ENCODE measurements around the gene MRPL28.

The MRPL28 gene

DNA sequence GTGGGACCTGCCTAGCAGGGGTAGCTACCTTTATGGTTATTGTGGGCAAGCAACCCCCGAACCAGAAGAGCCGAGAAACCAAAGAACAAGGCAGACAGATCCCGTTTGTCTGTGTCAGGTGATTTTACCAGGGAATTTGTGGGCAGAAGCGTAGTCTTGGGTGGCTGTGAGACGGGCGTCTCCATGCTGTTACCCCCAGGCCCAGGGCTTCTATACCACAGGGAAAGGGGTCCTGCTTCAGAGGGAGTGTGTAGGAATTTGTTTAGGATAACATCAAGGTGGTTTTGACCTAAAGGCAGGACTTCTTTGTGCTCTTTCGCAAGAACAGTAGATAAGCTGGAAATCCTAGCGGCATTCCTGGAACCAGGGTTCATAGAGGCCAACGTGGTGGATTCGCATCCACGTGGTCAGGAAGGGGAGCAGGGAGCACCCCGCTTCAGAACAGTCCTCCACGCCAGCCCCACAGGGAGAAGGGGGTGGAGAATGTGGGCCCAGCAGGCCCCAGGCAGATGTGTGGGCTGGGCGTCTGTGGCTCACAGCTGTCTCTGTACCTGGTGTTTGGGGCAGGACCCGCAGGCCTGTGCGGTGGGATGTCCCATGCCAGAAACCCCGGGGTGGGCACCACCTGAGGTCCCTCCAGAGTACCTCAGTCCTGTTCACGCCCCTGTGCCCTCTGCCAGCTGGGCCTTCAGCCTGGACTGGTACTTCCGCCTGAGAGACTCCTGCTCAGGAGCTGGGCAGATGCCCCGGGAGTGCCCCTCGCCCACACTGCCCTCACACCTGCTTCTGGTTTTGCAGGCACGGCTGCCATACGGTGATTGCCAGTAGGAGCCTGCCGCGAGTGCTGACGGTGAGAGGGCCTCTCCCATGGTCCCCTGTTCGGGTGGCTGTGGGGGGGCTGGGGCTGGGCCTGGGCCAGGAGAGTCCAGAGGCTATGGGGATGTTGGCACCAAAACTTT, 35.5 kb upstream of the MRPL28 start:
- no peak for DNase-seq (ENCODE audit: low read depth)
- TF ChIP-seq, protein P1, sequence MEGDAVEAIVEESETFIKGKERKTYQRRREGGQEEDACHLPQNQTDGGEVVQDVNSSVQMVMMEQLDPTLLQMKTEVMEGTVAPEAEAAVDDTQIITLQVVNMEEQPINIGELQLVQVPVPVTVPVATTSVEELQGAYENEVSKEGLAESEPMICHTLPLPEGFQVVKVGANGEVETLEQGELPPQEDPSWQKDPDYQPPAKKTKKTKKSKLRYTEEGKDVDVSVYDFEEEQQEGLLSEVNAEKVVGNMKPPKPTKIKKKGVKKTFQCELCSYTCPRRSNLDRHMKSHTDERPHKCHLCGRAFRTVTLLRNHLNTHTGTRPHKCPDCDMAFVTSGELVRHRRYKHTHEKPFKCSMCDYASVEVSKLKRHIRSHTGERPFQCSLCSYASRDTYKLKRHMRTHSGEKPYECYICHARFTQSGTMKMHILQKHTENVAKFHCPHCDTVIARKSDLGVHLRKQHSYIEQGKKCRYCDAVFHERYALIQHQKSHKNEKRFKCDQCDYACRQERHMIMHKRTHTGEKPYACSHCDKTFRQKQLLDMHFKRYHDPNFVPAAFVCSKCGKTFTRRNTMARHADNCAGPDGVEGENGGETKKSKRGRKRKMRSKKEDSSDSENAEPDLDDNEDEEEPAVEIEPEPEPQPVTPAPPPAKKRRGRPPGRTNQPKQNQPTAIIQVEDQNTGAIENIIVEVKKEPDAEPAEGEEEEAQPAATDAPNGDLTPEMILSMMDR (IDR thresholded peaks at IDR 0.05; ENCODE audit: low read depth, low read length, missing control alignments) = no peak
- no peak overlapping the region for H3K4me3 ChIP-seq (ENCODE audit: low read depth, low read length)

DNA sequence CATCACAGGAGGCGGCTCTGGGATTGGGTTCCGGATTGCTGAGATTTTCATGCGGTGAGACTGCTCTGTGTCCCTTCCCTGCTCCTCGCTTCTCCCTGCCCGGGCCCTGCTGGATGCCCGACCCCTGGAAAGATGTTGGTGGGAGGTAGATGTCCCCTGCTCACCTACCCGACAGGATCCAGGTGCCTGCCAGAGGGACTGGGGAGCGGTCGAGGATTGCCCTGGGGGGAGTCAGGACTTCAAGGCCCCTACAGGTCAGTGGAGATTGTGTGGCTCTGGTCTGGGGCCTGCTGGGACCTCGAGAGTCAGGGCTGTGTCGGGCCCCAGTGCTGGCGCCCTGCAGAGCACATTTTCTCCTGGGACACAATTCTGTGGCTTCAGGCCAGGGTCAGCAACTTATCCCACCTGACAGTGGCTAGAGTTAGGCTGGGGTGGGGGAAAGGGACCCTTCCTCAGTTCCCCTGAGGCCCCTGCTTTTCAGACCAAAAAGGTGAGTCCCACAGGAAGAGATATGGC, 34.7 kb upstream of the MRPL28 start:
- no peak for DNase-seq (ENCODE audit: low read depth)
- TF ChIP-seq, protein P1 (IDR thresholded peaks at IDR 0.05; ENCODE audit: low read depth, low read length, missing control alignments) = no peak
- H3K4me3 ChIP-seq (ENCODE audit: low read depth, low read length) = no peak overlapping the region

DNA sequence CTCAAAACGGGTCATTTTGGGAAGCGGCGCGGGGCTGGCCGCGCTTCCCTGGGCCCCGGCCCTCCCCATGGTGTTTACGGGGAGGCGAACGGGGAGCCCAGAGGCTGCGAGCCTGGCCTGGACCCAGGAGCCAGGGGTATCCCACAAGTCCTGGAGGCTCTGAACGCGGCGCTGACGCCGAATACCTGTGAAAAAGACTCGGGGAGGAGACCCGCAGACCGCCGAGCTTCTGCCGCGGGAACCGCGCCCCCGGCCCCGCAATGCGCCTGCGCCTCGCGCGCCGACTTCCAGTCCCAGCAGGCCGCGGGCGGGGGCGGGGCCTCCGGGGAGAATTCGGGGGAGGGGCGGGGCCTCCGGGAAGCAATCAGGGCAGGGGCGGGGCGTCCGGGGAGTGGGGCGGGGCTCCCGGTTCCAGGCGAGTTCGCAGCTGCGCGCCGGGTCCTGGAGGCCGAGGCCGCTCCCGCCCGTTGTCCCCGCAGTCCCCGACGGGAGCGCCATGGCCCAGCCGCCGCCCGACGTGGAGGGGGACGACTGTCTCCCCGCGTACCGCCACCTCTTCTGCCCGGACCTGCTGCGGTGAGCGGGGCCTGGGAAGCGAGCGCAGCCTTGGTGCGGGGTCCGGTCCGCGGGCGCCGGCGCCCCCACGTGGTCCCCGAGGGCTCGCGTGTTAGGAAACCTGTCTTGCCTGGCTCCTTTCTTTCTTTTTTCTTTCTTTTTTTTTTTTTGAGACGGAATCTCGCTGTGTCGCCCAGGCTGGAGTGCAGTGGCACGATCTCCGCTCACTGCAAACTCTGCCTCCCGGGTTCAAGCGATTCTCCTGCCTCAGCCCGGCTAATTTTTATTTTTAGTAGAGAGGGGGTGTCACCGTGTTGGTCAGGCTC, 31.4 kb upstream of the MRPL28 start, which contains the start of gene DECR2:
Gene DECR2, plus strand, starts transcription at position 418 of the 881 bp plus-strand sequence. Its CDS starts 79 bp downstream, at position 497.
- TF ChIP-seq, protein P1 (IDR thresholded peaks at IDR 0.05; ENCODE audit: low read depth, low read length, missing control alignments) = peak; percentile 55
- peak; percentile 47 for DNase-seq (ENCODE audit: low read depth)
- H3K4me3 ChIP-seq (ENCODE audit: low read depth, low read length) = peak within 1 kb of the TSS; percentile 71

DNA sequence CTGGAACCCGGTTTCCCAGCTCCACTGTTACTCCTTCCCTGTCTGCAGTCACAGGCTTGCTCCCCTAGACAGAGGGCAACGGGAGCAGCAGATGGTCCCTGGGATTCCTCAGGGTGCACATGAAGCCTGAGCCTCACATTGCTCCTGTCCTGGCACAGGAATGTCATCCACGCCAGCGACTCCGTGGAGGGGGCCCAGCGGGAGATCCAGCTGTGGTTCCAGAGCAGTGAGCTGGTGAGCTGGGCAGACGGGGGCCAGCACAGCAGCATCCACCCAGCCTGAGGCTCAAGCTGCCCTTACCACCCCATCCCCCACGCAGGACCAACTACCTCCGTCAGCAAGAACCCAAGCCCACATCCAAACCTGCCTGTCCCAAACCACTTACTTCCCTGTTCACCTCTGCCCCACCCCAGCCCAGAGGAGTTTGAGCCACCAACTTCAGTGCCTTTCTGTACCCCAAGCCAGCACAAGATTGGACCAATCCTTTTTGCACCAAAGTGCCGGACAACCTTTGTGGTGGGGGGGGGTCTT, 29.8 kb upstream of the MRPL28 start:
- no peak for DNase-seq (ENCODE audit: low read depth)
- TF ChIP-seq, protein P1 (IDR thresholded peaks at IDR 0.05; ENCODE audit: low read depth, low read length, missing control alignments) = no peak

DNA sequence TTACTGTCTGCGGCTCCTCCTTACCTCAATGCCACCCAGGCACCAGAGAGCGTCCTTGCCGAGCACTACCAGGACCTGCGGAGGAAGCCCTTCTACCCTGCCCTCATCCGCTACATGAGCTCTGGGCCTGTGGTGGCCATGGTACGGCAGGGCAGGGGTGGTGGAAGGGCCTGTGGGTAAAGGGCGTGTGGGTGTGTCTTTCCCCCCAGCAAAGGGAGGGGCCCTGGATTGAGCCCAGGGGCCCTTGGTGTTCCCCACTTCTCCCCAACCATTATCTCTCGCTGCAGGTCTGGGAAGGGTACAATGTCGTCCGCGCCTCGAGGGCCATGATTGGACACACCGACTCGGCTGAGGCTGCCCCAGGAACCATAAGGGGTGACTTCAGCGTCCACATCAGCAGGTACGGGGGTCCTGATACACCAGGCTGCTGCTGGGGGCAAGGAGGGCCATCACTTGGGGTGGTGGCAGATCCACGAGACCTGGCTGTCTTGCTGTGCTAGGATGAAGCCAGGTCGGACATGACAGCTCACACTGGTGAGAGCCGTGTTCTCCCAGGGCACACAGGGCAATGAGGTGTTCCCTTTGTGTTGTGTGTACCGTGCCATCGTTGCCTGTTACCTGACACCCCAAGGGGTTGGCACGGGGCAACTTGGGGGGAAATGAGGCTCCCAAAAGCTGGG, 29.1 kb upstream of the MRPL28 start:
- no peak overlapping the region for H3K4me3 ChIP-seq (ENCODE audit: low read depth, low read length)
- DNase-seq (ENCODE audit: low read depth) = no peak
- TF ChIP-seq, protein P1 (IDR thresholded peaks at IDR 0.05; ENCODE audit: low read depth, low read length, missing control alignments) = no peak

More for the DNA sequence above, 29.8 kb upstream of the MRPL28 start:
- peak overlapping the region; percentile 71 for H3K4me3 ChIP-seq (ENCODE audit: low read depth, low read length)

Measured in GM12864 (cell line).